Activated CD4-positive, alpha-beta T cell treated with anti-CD3 and anti-CD28 coated beads, Interleukin-2, amount 50 U/mL, for 1 hour (primary cell): ENCODE data around the gene SMIM29.
"Not testable (repeated sequence)": the region's sequence is repeated elsewhere in the genome, so short reads cannot be mapped to it uniquely, and the experiment has no call there.

Source experiments
- DNase-seq: peaks from one replicate; pipeline ENCODE4 v3.0.0-alpha.2; 2020

Gene SMIM29

GRCh38 chr6:34267746-34268145, 18.9 kb upstream of the SMIM29 start:
- no peak for DNase-seq

- not testable (repeated sequence) for DNase-seq
Measured at GRCh38 chr6:34263484-34263883, 14.7 kb upstream of the SMIM29 start.

- no peak for DNase-seq
Measured at GRCh38 chr6:34260576-34261267, 11.9 kb upstream of the SMIM29 start.

GRCh38 chr6:34259529-34260069, 10.8 kb upstream of the SMIM29 start:
- no peak for DNase-seq

- not testable (repeated sequence) for DNase-seq
Measured at GRCh38 chr6:34252395-34252794, 3.6 kb upstream of the SMIM29 start.

GRCh38 chr6:34249469-34250261, 859 bp upstream of the SMIM29 start:
- DNase-seq: no peak

GRCh38 chr6:34248198-34248726, 544 bp downstream of the SMIM29 start:
- peak; percentile 33 for DNase-seq

GRCh38 chr6:34247481-34248197, 1.2 kb downstream of the SMIM29 start:
- no peak for DNase-seq

- peak; percentile 53 for DNase-seq
Measured at GRCh38 chr6:34246563-34247391, 2.0 kb downstream of the SMIM29 start.

- no peak for DNase-seq
Measured at GRCh38 chr6:34246249-34246562, 2.6 kb downstream of the SMIM29 start.

- DNase-seq: not testable (repeated sequence)
Measured at GRCh38 chr6:34245761-34246140, 3.1 kb downstream of the SMIM29 start.

GRCh38 chr6:34245032-34245760, 3.6 kb downstream of the SMIM29 start:
- not testable (repeated sequence) for DNase-seq

- no peak for DNase-seq
Measured at GRCh38 chr6:34243901-34244884, 4.6 kb downstream of the SMIM29 start.

GRCh38 chr6:34243131-34243771, 5.6 kb downstream of the SMIM29 start:
- no peak for DNase-seq

- DNase-seq: no peak
Measured at GRCh38 chr6:34242252-34243130, 6.3 kb downstream of the SMIM29 start.

GRCh38 chr6:34241351-34242215, 7.2 kb downstream of the SMIM29 start:
- no peak for DNase-seq

- no peak for DNase-seq
Measured at GRCh38 chr6:34240329-34241248, 8.2 kb downstream of the SMIM29 start.
